Neuronal stem cell (in vitro differentiated cells): ENCODE measurements around the gene PERCC1.

Experiments
- DNase-seq: peaks from one replicate; pipeline ENCODE4 v3.0.0-alpha.2; 2013; ENCODE audit warnings: low spot score
- H2AFZ ChIP-seq: one replicate; pipeline ENCODE4 v1.6.1; 2013; ENCODE audit warnings: mild to moderate bottlenecking, low read length, inconsistent platforms
- H2AK5ac ChIP-seq: 2 replicates; pipeline ENCODE4 v1.6.1; 2013; ENCODE audit warnings: low read depth, mild to moderate bottlenecking, inconsistent platforms, low read length, moderate library complexity, mixed read lengths
- H2BK120ac ChIP-seq: 2 replicates; pipeline ENCODE4 v1.6.1; 2013; ENCODE audit warnings: low read depth, mild to moderate bottlenecking, inconsistent platforms, low read length, moderate library complexity, mixed read lengths
- H2BK12ac ChIP-seq: one replicate; pipeline ENCODE4 v1.6.1; 2013; ENCODE audit warnings: low read length, inconsistent platforms
- H2BK15ac ChIP-seq: 2 replicates; pipeline ENCODE4 v1.6.1; 2013; ENCODE audit warnings: mild to moderate bottlenecking, low read length, inconsistent platforms, mixed read lengths
- H2BK5ac ChIP-seq: one replicate; pipeline ENCODE4 v1.6.1; 2013; ENCODE audit warnings: inconsistent platforms, mild to moderate bottlenecking, low read length, moderate library complexity
- H3K14ac ChIP-seq: one replicate; pipeline ENCODE4 v1.6.1; 2013; ENCODE audit warnings: low read length, inconsistent platforms
- H3K18ac ChIP-seq: 2 replicates; pipeline ENCODE4 v1.6.1; 2013; ENCODE audit warnings: low read length, inconsistent platforms
- H3K23ac ChIP-seq: 2 replicates; pipeline ENCODE4 v1.6.1; 2013; ENCODE audit warnings: low read depth, mild to moderate bottlenecking, mixed read lengths, low read length, inconsistent platforms; ENCODE audit not compliant: poor library complexity
- H3K27ac ChIP-seq: replicated peaks from 3 replicates; pipeline ENCODE4 v1.5.1; 2013; ENCODE audit warnings: low read length, inconsistent platforms
- H3K27me3 ChIP-seq, 3 experiments: 2 replicates each; pipeline ENCODE4 v1.6.1; 2013; ENCODE audit warnings: low read length in 3 of 3, mild to moderate bottlenecking in 2 of 3, inconsistent platforms in 1 of 3, low read depth in 1 of 3, mixed read lengths in 1 of 3, moderate library complexity in 1 of 3; ENCODE audit not compliant: control insufficient read depth in 3 of 3, insufficient read depth in 3 of 3
- H3K36me3 ChIP-seq, 2 donors: replicated peaks in 1 of 2; 2 replicates each; pipeline ENCODE4 v1.6.1; 2013; ENCODE audit warnings: low read length in 2 of 2; ENCODE audit not compliant: control insufficient read depth in 2 of 2, insufficient read depth in 2 of 2
- H3K4ac ChIP-seq: 2 replicates; pipeline ENCODE4 v1.6.1; 2013; ENCODE audit warnings: inconsistent platforms, mild to moderate bottlenecking, low read length, moderate library complexity
- H3K4me1 ChIP-seq, 2 donors: 1 replicate in 1 of 2; 2 replicates in 1 of 2; pipeline ENCODE4 v1.6.1; 2013; ENCODE audit warnings: low read length in 2 of 2, low read depth in 1 of 2; ENCODE audit not compliant: control insufficient read depth in 2 of 2, insufficient read depth in 1 of 2
- H3K4me2 ChIP-seq: one replicate; pipeline ENCODE4 v1.6.1; 2013; ENCODE audit warnings: mild to moderate bottlenecking, low read length, inconsistent platforms; ENCODE audit not compliant: insufficient read depth, poor library complexity, severe bottlenecking
- H3K4me3 ChIP-seq, 2 donors: 2 replicates each; pipeline ENCODE4 v1.5.1; 2013; ENCODE audit warnings: low read length in 2 of 2, mild to moderate bottlenecking in 2 of 2, inconsistent platforms in 1 of 2, moderate library complexity in 1 of 2
- H3K79me1 ChIP-seq: one replicate; pipeline ENCODE4 v1.6.1; 2013; ENCODE audit warnings: low read depth, mild to moderate bottlenecking, inconsistent platforms, low read length, moderate library complexity
- H3K9ac ChIP-seq: one replicate; pipeline ENCODE4 v1.6.1; 2013; ENCODE audit warnings: mild to moderate bottlenecking, low read depth, low read length, inconsistent platforms; ENCODE audit not compliant: poor library complexity
- H3K9me3 ChIP-seq, 2 donors: replicated peaks in 1 of 2; 2 replicates each; pipeline versions ENCODE3 to v1.6.1; 2013; ENCODE audit warnings: low read length in 2 of 2, mild to moderate bottlenecking in 2 of 2, inconsistent platforms in 1 of 2, low read depth in 1 of 2, mixed read lengths in 1 of 2, moderate library complexity in 1 of 2; ENCODE audit not compliant: control insufficient read depth in 2 of 2, insufficient read depth in 1 of 2
- H4K8ac ChIP-seq: one replicate; pipeline ENCODE4 v1.6.1; 2013; ENCODE audit warnings: low read depth, mild to moderate bottlenecking, inconsistent platforms, low read length, moderate library complexity
- H4K91ac ChIP-seq: one replicate; pipeline ENCODE4 v1.6.1; 2013; ENCODE audit warnings: low read length, low read depth, mild to moderate bottlenecking, inconsistent platforms; ENCODE audit not compliant: poor library complexity
- WGBS, 2 donors: extraction: QIAGEN DNeasy Blood & Tissue Kit; methylation state at CpG; one replicate each; pipeline ENCODE4 v1.1.7; 2013; ENCODE audit warnings: missing lambda C conversion rate in 2 of 2, mixed read lengths in 1 of 2; ENCODE audit not compliant: insufficient read length in 2 of 2, insufficient replicate concordance in 1 of 2; ENCODE audit errors: extremely low coverage in 2 of 2; 5-methylcytosine and 5-hydroxymethylcytosine counted together

Gene PERCC1

DNA sequence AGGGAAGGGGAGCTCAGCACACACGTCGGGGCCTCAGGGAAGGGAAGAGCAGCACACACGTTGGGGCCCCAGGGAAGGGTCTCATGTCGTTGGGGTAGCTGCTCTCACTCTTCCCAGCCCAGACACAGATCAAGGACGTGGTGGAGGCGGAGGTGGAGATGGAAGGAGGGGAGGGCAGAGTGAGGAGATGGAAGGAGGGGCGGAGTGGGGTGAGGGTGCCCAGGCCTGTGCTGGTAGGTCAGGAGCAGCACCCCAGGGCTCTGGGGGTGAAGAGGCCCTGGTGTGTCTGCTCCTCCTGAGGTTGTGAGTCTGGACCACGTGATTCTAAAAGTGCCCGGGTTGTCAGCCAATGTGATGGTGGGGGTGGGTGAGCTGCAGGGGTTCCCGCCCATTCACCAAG, 29.1 kb downstream of the PERCC1 start:
- H3K36me3 ChIP-seq, result peaks cover 12 to 51% of the 10 kb centered on the region in 2 donors
- H3K9ac ChIP-seq, result no peak overlapping the region
- no peaks in the 10 kb centered on the region for H3K4me1 ChIP-seq
- H3K23ac ChIP-seq, result peak overlapping the region; percentile 65
- no peak overlapping the region for H3K4me2 ChIP-seq
- DNase-seq, result no peak
- H2AFZ ChIP-seq, result no peak overlapping the region
- H2BK12ac ChIP-seq, result no peak overlapping the region
- H3K4me3 ChIP-seq, result no peak overlapping the region
- no peak overlapping the region for H2BK120ac ChIP-seq
- peaks cover 6% of the 10 kb centered on the region for H3K79me1 ChIP-seq
- no peak overlapping the region for H3K4ac ChIP-seq
- no peak overlapping the region for H2AK5ac ChIP-seq
- H2BK15ac ChIP-seq, result no peak overlapping the region
- H3K27me3 ChIP-seq, result no peaks in the 10 kb centered on the region
- no peak overlapping the region for H4K8ac ChIP-seq
- no peak overlapping the region for H3K14ac ChIP-seq
- H3K18ac ChIP-seq, result no peak overlapping the region
- H3K27ac ChIP-seq, result no peak overlapping the region
- no CpG with 5 or more reads among the region's 10 CpGs for WGBS, 2 donors
- no peaks in the 10 kb centered on the region for H3K9me3 ChIP-seq
- H4K91ac ChIP-seq, result no peak overlapping the region
- no peak overlapping the region for H2BK5ac ChIP-seq

DNA sequence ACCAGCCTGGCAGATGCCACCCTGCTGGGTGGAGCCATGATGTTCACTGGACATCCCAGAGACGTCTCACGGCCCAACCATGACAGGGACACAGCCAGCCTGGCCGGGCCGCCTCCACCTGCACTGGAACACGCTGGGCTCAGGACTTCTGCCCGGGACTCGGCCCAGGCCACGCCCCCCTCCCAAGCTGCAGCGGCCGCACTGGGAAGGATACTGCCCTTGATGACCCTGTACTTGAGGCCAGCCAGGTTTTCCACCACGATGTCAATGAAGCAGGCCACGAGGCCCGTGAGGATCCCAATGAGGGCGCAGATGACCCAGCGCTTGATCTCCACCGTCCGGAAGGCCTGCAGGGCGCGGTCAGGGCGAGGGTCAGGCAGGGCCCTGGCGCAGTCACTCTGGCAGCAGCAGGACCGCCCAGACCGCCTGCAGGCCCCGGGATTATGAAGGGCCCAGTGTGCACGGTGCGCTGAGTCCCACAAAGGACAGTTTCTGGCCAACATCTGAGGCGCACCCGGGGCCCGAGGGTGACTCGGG, 29.8 kb downstream of the PERCC1 start:
- peak overlapping the region; percentile 21 for H3K9ac ChIP-seq
- H3K23ac ChIP-seq, result peak overlapping the region; percentile 65
- DNase-seq, result no peak
- peak overlapping the region; percentile 43 for H4K8ac ChIP-seq
- H2BK15ac ChIP-seq, result no peak overlapping the region
- peak overlapping the region; percentile 39 for H2BK5ac ChIP-seq
- no peak overlapping the region for H3K18ac ChIP-seq
- no peak overlapping the region for H3K4me3 ChIP-seq
- peaks cover 12 to 44% of the 10 kb centered on the region in 2 donors for H3K36me3 ChIP-seq
- H4K91ac ChIP-seq, result no peak overlapping the region
- H3K9me3 ChIP-seq, result no peaks in the 10 kb centered on the region
- no peak overlapping the region for H2BK12ac ChIP-seq
- H3K27ac ChIP-seq, result no peak overlapping the region
- H2AFZ ChIP-seq, result no peak overlapping the region
- H3K79me1 ChIP-seq, result peaks cover 10% of the 10 kb centered on the region
- no peaks in the 10 kb centered on the region for H3K27me3 ChIP-seq
- no peak overlapping the region for H2AK5ac ChIP-seq
- H3K4ac ChIP-seq, result no peak overlapping the region
- H3K14ac ChIP-seq, result no peak overlapping the region
- no peak overlapping the region for H3K4me2 ChIP-seq
- no peaks in the 10 kb centered on the region for H3K4me1 ChIP-seq
- WGBS, 2 donors, result no CpG with 5 or more reads among the region's 30 CpGs
- H2BK120ac ChIP-seq, result no peak overlapping the region

DNA sequence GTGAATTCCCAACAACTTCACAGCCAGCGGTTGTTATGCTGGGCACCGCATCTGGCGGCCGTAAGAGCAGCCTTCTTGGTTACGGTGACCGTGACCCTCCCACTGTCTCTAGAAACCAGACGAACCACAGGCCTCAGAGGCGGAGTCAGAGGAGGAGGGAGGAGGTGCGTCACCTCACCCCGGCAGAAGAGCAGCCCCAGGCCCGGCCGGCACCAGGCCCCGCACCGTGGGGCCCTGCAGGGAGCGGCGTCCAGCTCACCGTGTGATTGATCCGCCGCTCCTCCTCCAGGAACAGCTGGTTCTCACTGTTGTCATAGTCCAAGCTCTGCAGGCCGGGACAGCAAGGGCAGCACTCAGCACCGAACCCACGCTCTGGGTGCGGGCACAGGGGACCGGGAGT, 30.3 kb downstream of the PERCC1 start:
- no peak for DNase-seq
- no peak overlapping the region for H3K4me3 ChIP-seq
- no peak overlapping the region for H2BK15ac ChIP-seq
- no peak overlapping the region for H3K27ac ChIP-seq
- no peak overlapping the region for H3K9ac ChIP-seq
- no peak overlapping the region for H3K4me2 ChIP-seq
- no peak overlapping the region for H3K18ac ChIP-seq
- H2BK120ac ChIP-seq, result no peak overlapping the region
- peak overlapping the region; percentile 35 for H2BK5ac ChIP-seq
- H2AFZ ChIP-seq, result no peak overlapping the region
- no peaks in the 10 kb centered on the region for H3K9me3 ChIP-seq
- no peak overlapping the region for H3K4ac ChIP-seq
- H3K79me1 ChIP-seq, result peaks cover 12% of the 10 kb centered on the region
- H3K23ac ChIP-seq, result no peak overlapping the region
- no peaks in the 10 kb centered on the region for H3K27me3 ChIP-seq
- no peak overlapping the region for H2BK12ac ChIP-seq
- H3K14ac ChIP-seq, result no peak overlapping the region
- no peak overlapping the region for H2AK5ac ChIP-seq
- H4K8ac ChIP-seq, result no peak overlapping the region
- peaks cover 12 to 39% of the 10 kb centered on the region in 2 donors for H3K36me3 ChIP-seq
- no CpG with 5 or more reads among the region's 24 CpGs for WGBS, 2 donors
- H4K91ac ChIP-seq, result no peak overlapping the region
- no peaks in the 10 kb centered on the region for H3K4me1 ChIP-seq

DNA sequence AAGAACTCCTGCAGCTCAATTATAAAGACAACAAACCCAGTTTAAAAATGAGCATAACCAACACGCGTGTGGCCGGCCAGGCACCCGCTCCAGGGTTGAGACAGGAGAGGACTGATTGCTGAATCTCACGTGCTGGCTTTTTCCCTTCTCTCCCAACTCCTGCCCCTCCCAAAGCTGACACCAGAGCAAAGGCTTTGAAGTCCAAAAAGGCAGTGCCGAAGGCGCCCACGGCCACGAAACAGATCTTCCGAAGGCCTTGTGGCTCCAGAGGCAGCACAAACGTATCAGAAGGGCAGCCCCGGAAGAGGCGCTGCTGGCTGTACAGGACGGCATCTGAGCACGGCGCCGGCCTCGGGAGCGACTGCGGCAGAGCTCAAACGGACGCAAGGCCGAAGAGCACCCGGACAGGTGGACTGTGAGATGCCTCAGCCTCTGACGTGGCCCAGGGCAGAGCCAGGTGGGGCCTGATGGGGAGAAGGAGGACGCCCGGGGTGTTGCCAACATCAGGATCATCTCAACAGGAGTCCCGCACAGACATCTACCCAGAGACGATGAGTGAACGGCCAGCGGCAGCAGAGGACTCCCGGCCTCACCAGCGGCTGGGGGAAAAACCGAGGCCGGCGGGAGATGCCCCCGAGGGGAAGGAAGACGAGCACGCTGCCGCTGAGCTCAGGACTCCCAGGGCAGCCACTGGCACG, 33.5 kb downstream of the PERCC1 start:
- Histone ChIP-seq H2AFZ (no peak overlapping the region), H3K23ac (no peak overlapping the region), H3K27ac (no peak overlapping the region), H3K14ac (no peak overlapping the region), H2BK120ac (no peak overlapping the region), H2AK5ac (no peak overlapping the region), H3K9ac (no peak overlapping the region), H3K4me2 (no peak overlapping the region), H3K18ac (no peak overlapping the region), H3K9me3 (no peaks in the 10 kb centered on the region), H3K4ac (no peak overlapping the region), H4K8ac (no peak overlapping the region), H3K4me1 (no peaks in the 10 kb centered on the region), H3K27me3 (no peaks in the 10 kb centered on the region), H2BK15ac (no peak overlapping the region), H2BK12ac (no peak overlapping the region), H3K36me3 (peaks cover 10 to 22% of the 10 kb centered on the region in 2 donors), H4K91ac (no peak overlapping the region), H3K4me3 (no peak overlapping the region), H3K79me1 (peaks cover 22% of the 10 kb centered on the region), H2BK5ac (peak overlapping the region; percentile 66)
- DNase-seq, result no peak
- no CpG with 5 or more reads among the region's 41 CpGs for WGBS, 2 donors
